8988T (cell line): ENCODE data around the gene DPPA2.
"Not testable (repeated sequence)": the region's sequence is repeated elsewhere in the genome, so short reads cannot be mapped to it uniquely, and the experiment has no call there.

Source experiments
- DNase-seq: peaks from one replicate; pipeline ENCODE4 v3.0.0; 2011

Gene DPPA2, protein sequence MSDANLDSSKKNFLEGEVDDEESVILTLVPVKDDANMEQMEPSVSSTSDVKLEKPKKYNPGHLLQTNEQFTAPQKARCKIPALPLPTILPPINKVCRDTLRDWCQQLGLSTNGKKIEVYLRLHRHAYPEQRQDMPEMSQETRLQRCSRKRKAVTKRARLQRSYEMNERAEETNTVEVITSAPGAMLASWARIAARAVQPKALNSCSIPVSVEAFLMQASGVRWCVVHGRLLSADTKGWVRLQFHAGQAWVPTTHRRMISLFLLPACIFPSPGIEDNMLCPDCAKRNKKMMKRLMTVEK

DNA sequence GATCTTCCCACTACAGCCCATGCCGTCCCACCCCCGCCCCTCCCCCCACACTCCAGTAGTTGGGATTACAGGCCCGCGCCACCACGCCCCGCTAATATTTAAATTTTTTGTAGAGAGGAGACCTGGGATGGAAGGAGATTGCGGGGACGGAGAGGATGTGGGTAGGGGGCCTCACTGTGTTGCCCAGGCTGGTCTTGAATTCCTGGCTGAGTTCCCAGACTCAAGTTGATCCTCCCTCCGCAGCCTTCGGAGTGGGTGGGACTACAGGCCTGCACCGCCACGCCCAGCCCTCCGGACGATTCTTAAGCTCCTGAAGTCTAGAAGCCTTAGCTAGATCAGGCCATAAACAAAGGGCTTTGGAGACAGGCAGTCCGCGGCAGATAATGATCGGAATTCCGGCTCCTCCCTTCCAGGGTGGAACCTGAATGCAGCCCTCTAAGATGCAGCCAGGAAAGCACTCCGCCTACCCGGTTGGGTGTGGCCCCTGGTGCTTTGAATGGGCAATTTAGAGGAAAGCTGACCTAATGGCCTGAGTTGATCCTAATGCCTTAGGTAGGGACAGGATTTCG is at the start of gene DPPA2:
DPPA2 (minus strand) TSS at position 356 of the 569 bp plus-strand sequence. CDS start 1,975 bp downstream, outside the sequence.
- DNase-seq: no peak

DNA sequence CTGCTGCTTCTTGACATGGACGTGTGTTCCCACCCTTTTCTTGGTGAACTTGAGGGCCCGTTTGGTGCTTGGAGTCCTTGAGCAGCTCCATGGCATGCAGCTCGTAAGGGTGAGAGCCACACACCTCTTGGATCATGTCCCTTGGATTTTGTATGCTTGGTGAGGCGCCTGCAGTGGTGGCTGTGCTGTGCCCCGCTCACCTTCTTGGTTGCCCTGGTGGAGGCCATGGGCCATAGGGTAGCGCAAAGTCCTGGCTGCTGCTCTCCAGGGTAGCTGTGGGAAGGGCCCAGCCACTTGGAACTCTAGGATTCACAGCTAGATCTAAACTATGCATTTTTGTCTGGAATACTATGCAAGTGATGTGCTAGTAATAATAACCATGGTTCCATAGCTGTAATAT is 47.8 kb upstream of the DPPA2 start:
- DNase-seq: no peak

DNA sequence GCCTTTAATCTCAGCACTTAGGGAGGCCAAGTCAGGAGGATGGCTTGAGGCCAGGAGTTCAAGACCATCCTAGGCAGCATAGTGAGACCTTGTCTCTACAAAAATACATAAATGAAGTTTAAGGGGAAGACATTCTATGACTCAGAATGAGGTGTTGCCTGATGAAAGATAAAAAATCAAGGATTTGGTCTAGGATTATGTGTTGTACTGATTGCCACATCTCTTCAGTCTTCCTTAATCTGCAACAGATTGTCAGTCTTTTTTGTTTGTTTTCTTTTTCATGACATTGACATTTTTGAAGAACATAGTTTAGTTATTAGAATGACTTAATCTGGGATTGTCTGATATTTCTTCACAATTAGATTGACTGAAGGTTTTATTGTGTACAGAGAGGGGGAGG is 47.3 kb upstream of the DPPA2 start:
- DNase-seq: no peak

DNA sequence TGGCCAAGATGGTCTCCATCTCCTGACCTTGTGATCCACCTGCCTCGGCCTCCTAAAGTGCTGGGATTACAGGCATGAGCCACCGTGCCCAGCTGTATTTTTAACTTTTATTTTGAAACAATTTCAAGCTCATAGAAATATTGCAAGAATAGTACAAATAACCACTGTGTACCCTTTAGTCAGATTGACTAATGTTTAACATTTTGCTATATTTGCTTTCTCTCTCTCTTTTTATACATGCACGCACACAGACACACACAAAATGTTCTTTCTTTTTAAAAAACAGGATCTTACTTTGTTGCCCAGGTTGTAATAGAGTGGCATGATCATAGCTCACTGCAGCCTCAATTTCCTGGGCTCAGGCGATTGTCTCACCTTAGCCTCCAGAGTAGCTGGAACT is 46.5 kb upstream of the DPPA2 start:
- no peak for DNase-seq

DNA sequence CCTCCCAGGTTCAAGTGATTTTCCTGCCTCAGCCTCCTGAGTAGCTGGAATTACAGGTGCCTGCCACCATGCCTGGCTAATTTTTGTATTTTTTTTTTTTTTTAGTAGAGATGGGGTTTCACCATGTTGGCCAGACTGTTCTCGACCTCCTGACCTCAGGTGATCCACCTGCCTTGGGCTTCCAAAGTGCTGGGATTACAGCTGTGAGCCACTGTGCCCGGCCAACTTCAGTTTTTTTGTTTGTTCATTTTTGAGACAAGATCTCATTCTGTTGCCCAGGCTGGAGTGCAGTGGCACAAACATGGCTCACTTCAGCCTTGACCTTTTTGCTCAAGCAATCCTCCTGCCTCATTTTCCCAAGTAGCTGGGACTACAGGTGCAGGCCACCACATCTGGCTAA is 42.5 kb upstream of the DPPA2 start:
- not testable (repeated sequence) for DNase-seq

DNA sequence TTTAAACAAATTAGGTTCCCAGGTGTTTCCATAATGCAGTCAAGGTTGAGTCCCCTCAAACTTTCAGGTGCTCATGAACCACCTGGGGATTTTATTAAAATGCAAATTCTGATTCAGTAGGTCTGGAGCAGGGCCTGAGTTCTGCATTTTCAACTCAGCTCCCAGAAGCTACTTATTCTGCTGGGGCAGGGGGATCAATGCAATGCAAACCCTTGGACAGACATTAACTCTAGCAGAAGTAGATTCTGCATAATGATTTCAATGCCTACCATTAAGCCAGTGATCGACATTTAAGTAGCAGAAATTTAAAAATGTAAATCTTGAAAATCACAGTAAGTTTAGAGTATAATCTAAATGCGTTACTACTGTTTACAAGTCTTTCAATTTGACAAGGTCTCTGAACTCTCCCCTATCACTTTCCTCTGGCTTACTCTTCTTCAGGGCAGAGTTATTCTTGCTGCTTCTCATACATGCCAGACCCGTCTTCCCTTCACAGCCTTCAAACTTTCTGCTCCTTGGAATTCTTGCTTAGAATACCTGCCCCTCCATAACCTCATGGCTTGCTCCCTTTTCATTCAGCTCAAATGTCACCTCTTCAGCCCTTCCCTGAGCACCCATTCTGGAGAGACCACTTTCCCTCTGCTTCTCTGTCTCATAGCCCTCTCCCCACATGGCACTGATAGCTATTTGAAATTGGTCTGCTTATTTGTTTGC is 40.3 kb upstream of the DPPA2 start:
- no peak for DNase-seq

DNA sequence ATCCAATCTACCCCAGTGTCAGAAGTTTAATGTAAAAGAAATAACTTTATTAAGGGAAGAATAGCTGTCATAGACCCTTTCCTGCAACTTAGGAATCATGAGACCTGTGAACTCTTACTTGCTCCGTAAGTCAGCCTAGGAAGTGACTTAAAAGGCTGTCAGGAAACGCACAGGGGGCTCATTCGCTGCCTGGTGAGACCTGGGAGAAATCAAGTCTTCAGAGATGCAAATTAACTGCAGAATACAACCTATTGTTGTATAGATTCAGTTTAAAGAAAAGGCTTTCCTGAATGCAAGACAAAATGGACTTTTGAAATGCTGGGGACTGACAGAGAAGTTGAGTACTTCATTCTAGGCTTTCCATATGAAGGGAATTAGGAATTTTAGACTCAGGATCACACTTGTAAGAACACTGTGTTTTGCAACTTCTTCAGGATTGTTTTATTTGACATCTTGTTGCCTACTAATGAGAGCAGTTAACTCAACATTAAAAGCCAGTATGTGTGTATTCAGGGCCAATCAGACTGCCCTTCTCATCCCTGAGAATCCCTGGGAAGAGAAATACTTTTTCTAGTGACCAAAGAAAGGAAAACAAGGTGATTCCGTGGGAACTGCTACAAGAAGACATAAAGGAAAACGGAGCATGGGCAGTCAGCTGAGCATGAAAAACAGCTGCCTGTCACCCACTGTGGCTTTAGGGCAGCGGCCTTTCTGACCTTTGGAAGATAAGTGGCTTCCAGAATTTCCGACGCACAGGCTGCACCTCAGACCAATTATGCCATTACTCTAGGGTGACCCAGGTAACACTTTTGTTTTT is 39.5 kb upstream of the DPPA2 start:
- DNase-seq: no peak

DNA sequence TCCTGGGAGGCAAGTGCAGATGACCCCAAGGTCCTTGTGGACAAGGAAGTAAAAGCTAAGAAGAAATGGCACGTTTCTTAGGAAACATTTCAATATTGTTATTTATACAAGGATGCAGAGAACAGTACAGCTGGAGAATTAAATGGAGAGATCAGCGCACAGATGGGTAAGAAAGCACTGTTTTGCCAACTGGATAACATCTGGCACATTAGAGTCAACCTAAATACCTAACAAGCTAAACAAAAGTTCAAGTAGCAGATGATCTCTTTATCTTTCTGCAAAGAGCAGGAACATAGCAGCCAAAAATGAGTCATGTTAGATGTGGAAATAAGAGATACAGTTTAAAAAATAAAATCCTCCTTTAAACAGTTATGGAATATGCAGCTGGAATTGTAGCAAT is 36.7 kb upstream of the DPPA2 start:
- DNase-seq: no peak

DNA sequence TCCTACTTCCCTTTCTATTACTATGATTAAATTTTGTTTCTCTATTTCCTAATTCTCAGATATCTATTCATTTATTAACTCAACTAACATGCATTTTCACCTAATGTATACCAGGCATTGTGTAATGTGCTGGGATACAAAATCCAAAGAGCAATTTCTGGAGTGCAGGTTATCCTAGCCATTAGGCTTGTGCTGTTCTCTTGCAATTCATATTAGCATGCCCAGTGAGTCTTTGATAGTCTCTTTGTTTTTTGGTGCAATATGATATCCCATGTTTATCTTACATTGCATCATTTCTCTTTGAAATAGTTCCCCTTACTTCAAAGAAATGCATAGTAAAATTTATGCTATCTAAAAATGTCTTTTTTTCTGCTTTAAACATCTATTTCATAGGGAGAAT is 34.9 kb upstream of the DPPA2 start:
- DNase-seq: no peak

DNA sequence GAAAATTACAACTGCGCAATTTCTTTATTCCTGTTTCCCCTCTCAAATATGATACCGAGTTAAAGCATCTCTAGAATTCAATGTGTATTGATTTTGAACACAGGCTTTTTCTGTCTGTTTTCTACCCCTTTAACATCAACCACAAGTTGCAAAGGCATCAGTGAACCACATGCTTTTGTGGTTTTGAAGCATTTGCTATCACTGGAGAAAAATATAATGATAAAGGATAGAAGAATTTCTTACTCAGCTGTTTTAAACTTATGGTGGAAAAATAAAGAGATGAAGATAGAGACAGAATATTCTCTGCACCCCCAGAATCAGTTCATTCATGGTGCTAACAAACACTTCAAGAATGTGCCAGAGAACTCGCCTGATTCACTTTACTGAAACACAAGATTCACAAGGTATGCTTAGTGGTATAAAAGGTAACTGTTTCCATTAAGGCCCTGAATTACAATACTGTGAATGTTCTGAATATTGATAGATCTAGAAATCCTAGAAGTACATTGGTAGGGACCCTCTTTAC is 30.5 kb upstream of the DPPA2 start:
- DNase-seq: no peak

DNA sequence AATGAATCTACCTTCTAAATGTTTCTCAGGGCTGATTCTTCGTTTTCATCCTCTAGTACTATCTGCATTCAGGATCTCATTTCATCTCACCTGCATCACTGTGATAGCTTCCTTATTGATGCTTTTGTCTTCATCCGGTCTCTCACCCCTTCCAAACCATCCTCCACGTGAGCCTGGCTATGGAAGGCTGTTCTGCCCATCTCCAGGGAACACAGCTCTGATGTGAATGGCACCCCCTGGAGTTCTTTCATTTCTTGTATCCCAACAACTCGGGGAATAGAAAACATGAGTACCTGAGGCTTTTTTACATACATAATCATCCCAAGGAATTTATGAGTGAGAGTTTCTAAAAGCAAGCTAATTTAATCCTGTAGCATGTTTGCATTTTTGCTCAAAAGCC is 29.8 kb upstream of the DPPA2 start:
- DNase-seq: no peak

DNA sequence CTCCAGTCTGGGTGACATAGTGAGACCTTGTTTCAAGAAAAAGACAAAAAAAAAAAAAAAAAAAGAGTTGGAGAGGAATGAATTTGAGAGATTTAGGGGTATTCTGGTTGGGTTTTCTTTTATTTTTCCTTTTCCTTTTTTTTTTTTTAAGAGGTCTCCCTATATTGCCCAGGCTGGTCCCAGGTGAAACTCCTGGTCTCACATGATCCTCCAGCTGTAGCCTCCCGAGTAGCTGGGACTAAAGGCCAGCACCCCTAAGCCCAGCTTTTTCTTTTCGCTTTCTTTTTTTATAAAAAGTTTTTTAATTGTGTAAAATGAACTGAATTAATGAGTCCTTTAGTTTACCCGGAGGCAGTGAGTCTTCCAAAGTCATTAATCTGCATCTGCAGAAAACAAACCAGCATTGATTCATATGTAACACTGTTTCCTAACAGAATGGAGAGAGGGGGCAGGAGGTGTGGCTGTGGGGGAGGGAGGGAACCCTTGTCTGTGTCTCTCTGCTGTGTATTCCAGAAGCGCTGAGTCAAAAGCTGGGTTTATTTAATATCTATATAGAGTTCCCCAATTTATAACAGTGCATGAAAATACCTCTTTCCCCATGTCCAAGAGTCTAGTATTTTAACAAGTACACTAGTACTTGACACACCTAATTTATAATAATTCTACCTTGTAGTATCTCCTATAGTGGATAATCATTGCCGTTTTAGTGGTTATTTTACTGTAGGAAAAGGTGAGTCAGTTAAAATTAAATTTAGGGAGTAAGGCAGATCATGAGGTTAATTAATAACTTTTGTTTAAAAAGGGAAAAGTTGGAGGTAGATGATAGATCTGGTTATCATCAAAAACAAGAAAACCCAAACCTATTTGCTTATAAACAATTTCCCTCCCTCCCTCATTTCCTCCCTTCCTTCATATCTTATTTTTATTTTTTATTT is 23.7 kb upstream of the DPPA2 start:
- DNase-seq: no peak

DNA sequence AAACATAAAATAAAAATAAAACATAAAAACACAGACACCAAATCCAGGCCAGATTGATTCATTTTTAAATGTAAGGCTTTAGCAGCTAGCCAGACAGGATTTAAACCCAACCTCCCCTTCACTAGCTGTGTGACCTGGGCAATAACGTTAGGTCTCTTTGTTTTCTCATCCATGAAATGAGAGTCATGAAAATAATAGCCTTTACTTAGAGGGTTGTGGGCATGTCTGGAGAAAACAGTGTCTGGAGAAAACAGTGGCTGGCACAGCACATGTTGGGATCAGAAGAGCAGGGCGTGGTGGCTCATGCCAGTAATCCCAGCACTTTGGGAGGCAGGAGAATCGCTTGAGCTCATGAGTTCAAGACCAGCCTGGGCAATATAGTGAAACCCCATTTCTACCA is 22.9 kb upstream of the DPPA2 start:
- no peak for DNase-seq

DNA sequence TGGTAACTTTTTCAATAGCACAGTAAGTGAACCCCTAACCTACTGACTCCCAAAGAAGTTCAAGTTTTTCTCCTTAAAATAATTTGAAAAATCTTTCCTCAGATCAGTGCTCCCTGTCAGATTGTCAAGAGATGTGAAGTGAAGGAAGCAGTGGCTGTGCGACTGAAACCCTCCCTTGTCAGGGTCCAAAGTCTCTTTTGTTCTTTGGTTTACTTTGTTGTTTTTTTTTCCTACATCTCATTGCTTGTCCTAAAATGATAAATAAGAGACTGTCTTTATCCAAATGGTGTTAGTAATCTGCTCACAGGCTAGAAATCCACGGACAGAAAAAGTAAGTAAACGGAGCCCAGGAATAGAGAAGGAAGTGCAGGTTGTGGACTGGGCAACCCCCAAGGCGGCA is 22.0 kb upstream of the DPPA2 start:
- no peak for DNase-seq

DNA sequence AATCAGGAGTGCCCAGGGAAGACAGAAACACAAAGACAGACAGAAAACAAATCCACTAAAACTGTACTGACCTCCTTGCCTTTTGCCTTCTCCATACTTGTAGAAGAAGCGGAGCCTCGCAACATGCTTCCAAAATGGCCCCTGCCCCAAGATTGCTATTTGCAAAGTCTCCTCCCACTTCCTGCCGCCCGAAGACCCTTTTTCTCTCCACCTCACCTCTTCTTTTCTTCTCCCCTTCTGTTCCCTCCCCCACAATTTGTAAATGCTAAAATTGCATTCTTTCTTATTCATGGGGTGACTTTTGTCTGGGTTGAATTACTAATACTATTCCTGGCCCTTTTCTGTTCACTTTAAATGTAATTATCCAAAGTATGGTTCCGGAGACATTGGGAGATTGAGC is 21.1 kb upstream of the DPPA2 start, which contains the start of gene DPPA4:
DPPA4 (minus strand) TSS at position 154 of the 400 bp plus-strand sequence; CDS start at position 125, 29 bp downstream.
- DNase-seq: no peak

DNA sequence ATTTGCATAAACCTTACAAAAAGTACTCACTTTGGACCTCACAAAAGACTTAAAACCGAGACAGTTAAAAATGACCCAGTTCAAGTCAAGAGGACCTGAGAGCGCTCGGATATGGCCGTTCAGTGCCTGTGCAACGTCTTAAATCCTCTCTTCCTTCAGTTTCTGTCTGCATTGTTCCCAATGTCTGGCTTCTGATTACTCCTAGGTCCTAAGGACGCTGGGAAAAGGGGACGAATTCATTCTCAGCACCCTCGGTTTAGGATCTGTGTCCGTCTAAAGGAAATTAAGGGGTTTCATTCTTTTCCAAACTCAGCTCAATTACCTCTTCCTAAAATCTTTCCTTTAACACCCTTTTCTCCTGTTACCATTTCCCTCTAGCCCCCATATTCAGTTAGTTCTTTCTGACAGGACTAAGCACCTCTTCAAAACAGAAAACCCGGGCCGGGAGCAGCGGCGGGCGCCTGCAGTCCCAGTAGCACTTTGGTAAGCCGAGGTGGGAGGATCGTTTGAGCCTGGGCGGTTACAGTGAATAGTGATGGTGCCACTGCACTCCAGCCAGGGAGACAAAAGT is 20.1 kb upstream of the DPPA2 start:
- no peak for DNase-seq

DNA sequence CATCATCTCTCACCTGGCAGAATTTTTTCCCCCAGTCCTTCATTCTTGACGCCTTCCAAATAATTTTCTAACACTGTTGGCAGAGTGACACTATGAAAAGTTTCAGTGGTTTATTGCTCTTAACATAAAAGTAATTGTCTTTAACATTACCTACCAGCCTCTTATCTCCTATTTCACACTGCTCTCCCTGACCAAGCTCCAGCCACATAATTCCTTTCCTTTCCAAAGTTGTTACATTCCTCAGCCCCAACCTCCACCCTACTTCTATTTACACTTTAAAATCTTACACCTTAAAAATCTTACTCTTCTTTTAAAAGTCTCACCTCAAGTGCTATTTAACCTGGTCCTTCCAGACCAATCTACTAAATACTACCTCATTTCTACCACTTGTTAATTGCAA is 18.3 kb upstream of the DPPA2 start:
- no peak for DNase-seq

DNA sequence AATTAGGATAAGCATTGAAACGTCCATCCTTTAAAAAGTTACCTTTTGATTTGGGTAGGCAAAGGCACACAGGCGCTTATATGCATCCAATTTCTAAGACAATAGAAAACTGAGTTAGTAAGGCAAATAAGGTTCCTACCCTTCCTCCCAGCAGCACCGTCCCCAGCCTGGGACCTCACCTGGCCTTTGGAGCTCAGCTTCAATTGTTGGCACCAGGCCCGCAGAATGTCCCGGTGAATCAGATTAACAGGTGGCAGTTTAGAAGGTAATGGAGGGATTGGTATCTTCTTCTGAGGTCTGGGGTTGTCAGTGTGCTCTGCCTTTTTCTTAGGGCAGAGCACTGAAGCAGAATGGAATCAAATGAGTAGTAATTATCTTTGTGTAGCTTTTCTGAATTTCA is 15.4 kb upstream of the DPPA2 start:
- no peak for DNase-seq

DNA sequence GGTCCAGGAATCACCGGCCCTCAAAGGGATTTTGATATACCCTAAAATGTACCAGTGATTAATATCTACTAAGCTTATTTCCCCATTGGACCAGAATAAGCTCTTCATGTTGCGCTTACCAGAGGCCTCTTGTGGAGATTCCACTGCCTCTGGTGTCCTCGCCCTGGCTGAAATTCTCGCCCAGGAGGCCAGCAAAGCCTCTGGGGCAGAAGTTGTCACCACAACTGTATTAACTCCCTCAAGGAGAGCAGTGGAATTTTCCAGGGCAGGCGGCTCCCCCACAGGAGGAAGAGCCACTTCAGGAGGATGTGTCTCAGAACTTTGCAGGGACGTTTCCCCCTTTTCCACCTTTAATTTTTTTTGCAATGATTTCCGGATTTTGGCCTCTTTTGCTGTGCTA is 14.1 kb upstream of the DPPA2 start:
- no peak for DNase-seq

DNA sequence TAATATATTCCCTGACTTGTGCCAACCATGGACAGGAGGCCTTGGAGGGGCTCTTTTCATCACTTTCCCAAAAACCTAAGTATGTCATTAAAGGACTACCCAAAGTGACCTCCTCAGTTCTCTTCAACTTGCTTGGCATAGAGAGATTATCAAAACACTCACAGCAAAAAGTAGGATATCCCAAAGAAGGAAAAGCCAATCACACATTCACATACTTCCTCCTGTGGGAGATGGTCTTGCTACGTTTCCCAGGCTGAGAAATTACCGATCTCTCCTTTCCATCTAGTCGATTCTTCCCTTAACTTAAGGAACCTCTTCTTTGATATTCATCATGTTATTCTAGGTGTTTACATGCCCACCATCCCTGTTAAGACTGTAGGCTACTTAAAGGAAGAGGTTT is 11.9 kb upstream of the DPPA2 start:
- DNase-seq: no peak

DNA sequence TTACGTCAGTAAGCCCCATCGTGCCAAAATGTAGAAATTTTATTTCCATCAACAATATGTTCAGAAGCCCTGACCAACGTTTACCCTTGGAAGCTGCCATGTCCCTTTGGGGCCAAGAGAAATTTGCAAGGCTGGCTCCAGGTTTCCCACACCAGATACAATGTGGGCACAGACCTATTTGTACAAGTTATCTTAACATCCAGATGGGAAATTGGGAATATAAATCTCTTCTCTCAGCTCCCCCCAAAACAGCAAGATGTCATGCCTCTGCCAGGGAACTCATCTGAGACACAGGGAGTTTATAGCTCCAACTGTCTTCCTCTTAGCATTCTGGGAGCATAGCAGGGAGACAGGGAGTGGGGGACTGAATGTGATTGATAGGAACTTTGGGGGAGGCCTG is 9.3 kb upstream of the DPPA2 start:
- DNase-seq: no peak

DNA sequence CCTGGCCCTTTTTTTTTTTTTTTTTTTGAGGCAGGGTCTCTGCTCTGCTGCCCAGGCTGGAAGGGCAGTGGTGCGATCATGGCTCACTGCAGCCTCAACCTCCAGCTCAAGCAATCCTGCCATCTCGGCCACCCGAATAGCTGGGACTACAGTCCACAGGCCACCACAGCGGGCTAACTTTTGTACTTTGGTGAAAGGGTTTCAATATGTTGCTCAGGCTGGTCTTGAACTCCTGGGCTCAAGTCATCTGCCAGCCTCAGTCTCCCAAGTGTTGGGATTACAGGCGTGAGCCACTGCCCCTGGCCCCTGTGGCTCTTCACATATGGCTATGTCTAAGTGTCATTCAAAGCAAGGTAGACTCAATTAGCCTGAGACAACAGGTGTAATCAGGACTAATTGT is 8.8 kb upstream of the DPPA2 start:
- DNase-seq: no peak
